ENCODE results near the gene FBXO27.

DNA sequence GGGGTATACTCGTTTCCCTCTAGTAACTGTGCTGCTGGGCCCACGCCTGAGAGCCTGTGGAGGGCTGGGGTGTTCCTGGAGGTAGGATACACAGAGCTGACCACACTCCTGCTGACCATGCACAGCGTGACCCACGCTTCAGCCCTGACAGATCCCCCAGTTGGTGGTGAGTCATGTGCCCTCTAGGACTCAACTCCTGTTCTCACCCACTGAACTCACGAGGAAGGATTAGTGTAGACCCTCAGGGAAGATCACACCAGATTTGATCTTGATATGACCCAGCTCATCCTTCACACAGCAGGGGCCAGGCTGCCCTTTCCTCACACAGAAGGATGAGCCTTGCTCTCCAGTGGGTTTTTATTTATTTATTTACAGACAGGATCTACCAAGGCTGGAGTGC is 38.5 kb upstream of the FBXO27 start:
- TF ChIP-seq, protein P1, sequence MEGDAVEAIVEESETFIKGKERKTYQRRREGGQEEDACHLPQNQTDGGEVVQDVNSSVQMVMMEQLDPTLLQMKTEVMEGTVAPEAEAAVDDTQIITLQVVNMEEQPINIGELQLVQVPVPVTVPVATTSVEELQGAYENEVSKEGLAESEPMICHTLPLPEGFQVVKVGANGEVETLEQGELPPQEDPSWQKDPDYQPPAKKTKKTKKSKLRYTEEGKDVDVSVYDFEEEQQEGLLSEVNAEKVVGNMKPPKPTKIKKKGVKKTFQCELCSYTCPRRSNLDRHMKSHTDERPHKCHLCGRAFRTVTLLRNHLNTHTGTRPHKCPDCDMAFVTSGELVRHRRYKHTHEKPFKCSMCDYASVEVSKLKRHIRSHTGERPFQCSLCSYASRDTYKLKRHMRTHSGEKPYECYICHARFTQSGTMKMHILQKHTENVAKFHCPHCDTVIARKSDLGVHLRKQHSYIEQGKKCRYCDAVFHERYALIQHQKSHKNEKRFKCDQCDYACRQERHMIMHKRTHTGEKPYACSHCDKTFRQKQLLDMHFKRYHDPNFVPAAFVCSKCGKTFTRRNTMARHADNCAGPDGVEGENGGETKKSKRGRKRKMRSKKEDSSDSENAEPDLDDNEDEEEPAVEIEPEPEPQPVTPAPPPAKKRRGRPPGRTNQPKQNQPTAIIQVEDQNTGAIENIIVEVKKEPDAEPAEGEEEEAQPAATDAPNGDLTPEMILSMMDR (conservative IDR thresholded peaks at IDR 0.05 in 1 of 2, IDR thresholded peaks at IDR 0.05 in 1 of 2; ENCODE audit: low read depth in 1 of 2, low read length in 2 of 2), result no peak
- no peak for TF ChIP-seq EZH2 (IDR thresholded peaks at IDR 0.05; ENCODE audit: low read length, missing control alignments)
